PC-3 (cell line): Measurements from ENCODE around the gene LSR. TPM values are rescaled to one million over a fixed set of nuclear protein-coding genes. Genes with fewer than 3 reads are reported as not detected.

Experiments
- ATAC-seq: fragments of 200-7000 bp; cut with Tn5 transposase; 2 replicates; pipeline ENCODE4 v1.9.1; 2020; ENCODE audit warnings: mild to moderate bottlenecking, moderate library complexity
- BruUV-seq: library from RNA; stranded (reverse); fragments of 400-500 nt; replicated peaks from 2 replicates; lab custom pipeline; 2021; lab: Mats Ljungman, UMichigan
- CTCF ChIA-PET: fragments of 300-600 bp; sonication (Branson Sonifier 250); formaldehyde crosslinking; loops from one replicate; lab custom pipeline; 2022; ENCODE audit warnings: antibody characterized with exemption; lab: Charles Lee
- POLR2A ChIA-PET: fragments of 300-600 bp; sonication (Branson Sonifier 250); formaldehyde crosslinking; loops from one replicate; lab custom pipeline; 2022; ENCODE audit warnings: antibody characterized with exemption; ENCODE audit not compliant: unreplicated experiment; lab: Charles Lee
- DNase-seq: peaks from one replicate; pipeline ENCODE4 v3.0.0-alpha.2; 2015
- H2AFZ ChIP-seq: fragments of 300-600 bp; sonication (generic); 2 replicates; pipeline ENCODE4 v1.6.0; 2016; ENCODE audit warnings: antibody characterized with exemption, low read length
- H3F3A ChIP-seq: fragments of 300-600 bp; sonication (generic); one replicate; pipeline ENCODE4 v1.6.0; 2017; ENCODE audit warnings: antibody characterized with exemption, low read length, control low read depth, mild to moderate bottlenecking; ENCODE audit not compliant: unreplicated experiment
- H3K27ac ChIP-seq: fragments of 300-600 bp; sonication (generic); 2 replicates; pipeline ENCODE4 v1.5.1; 2016; ENCODE audit warnings: mild to moderate bottlenecking, low read length
- H3K27me3 ChIP-seq: fragments of 300-600 bp; sonication (generic); 2 replicates; pipeline ENCODE4 v1.6.1; 2016; ENCODE audit warnings: low read length, mixed read lengths
- H3K36me3 ChIP-seq: fragments of 300-600 bp; sonication (generic); 2 replicates; pipeline ENCODE4 v1.6.1; 2016; ENCODE audit warnings: low read depth, mixed run types, low read length, mixed read lengths
- H3K4me1 ChIP-seq: fragments of 300-600 bp; sonication (generic); 2 replicates; pipeline ENCODE4 v1.5.1; 2016; ENCODE audit warnings: low read length; ENCODE audit not compliant: insufficient read depth
- H3K4me2 ChIP-seq: fragments of 300-600 bp; sonication (generic); 2 replicates; pipeline ENCODE4 v1.6.0; 2016; ENCODE audit warnings: low read length
- H3K4me3 ChIP-seq: fragments of 300-600 bp; sonication (generic); 2 replicates; pipeline ENCODE4 v1.5.1; 2016; ENCODE audit warnings: mild to moderate bottlenecking, low read length, mixed read lengths
- H3K79me2 ChIP-seq: fragments of 300-600 bp; sonication (generic); 2 replicates; pipeline ENCODE4 v1.6.1; 2017; ENCODE audit warnings: low read length, mixed read lengths
- H3K9ac ChIP-seq: fragments of 300-600 bp; sonication (generic); 2 replicates; pipeline ENCODE4 v1.6.0; 2016; ENCODE audit warnings: mild to moderate bottlenecking, low read length
- H3K9me2 ChIP-seq: fragments of 300-600 bp; sonication (generic); replicated peaks from 2 replicates; pipeline ENCODE4 v1.6.1; 2016; ENCODE audit warnings: mixed run types, low read length, mixed read lengths
- H3K9me3 ChIP-seq: fragments of 300-600 bp; sonication (generic); 2 replicates; pipeline ENCODE4 v1.6.1; 2016; ENCODE audit warnings: low read length, mixed read lengths
- H4K20me1 ChIP-seq: fragments of 300-600 bp; sonication (generic); 2 replicates; pipeline ENCODE4 v1.6.1; 2016; ENCODE audit warnings: low read length, mixed read lengths
- EZH2 ChIP-seq: fragments of 300-600 bp; sonication (generic); IDR thresholded peaks from one replicate; pipeline ENCODE4 v1.6.1; 2017; ENCODE audit warnings: antibody characterized with exemption, mild to moderate bottlenecking, low read length; ENCODE audit not compliant: unreplicated experiment
- EZH2phosphoT487 ChIP-seq: fragments of 300-600 bp; sonication (generic); IDR thresholded peaks from 2 replicates; pipeline ENCODE4 v1.6.1; 2018; ENCODE audit warnings: mild to moderate bottlenecking, antibody characterized with exemption, low read length, borderline replicate concordance
- intact Hi-C: fragments of 100-400 bp; cut with micrococcal nuclease; formaldehyde crosslinking; loops from 2 replicates; pipeline ENCODE4 v1.9.0; 2023
- total RNA-seq: library from RNA; depleted of rRNA; stranded (reverse); fragments of >200 nt; gene quantifications from 2 replicates; pipeline ENCODE4 v1.2.3, GENCODE V29; 2014
- TF ChIP-seq, protein P1 (sequence below): fragments of 300-600 bp; sonication (generic); conservative IDR thresholded peaks from 2 replicates; pipeline ENCODE4 v1.5.1; 2017; ENCODE audit warnings: antibody characterized with exemption, low read depth, mild to moderate bottlenecking, low read length

LSR gene
- total RNA-seq, 1 experiment from 2014 or later: 91.0 TPM

GRCh38 chr19:35214766-35215422 lies 33.9 kb upstream of the LSR start:
- Histone ChIP-seq H3K4me3 (no peak overlapping the region), H3K27me3 (no peaks in the 10 kb centered on the region), H4K20me1 (no peaks in the 10 kb centered on the region), H3K27ac (no peak overlapping the region), H3F3A (no peaks in the 10 kb centered on the region), H3K9ac (no peak overlapping the region), H2AFZ (no peak overlapping the region), H3K9me2 (no peaks in the 10 kb centered on the region), H3K79me2 (no peaks in the 10 kb centered on the region), H3K4me1 (peaks cover 11% of the 10 kb centered on the region), H3K4me2 (no peak overlapping the region), H3K9me3 (no peaks in the 10 kb centered on the region), H3K36me3 (no peaks in the 10 kb centered on the region)
- no peak for TF ChIP-seq EZH2phosphoT487
- TF ChIP-seq, protein P1, sequence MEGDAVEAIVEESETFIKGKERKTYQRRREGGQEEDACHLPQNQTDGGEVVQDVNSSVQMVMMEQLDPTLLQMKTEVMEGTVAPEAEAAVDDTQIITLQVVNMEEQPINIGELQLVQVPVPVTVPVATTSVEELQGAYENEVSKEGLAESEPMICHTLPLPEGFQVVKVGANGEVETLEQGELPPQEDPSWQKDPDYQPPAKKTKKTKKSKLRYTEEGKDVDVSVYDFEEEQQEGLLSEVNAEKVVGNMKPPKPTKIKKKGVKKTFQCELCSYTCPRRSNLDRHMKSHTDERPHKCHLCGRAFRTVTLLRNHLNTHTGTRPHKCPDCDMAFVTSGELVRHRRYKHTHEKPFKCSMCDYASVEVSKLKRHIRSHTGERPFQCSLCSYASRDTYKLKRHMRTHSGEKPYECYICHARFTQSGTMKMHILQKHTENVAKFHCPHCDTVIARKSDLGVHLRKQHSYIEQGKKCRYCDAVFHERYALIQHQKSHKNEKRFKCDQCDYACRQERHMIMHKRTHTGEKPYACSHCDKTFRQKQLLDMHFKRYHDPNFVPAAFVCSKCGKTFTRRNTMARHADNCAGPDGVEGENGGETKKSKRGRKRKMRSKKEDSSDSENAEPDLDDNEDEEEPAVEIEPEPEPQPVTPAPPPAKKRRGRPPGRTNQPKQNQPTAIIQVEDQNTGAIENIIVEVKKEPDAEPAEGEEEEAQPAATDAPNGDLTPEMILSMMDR: no peak
- TF ChIP-seq EZH2: no peak
- no peak for DNase-seq
- ATAC-seq: no peak
- intact Hi-C loops: no loop called here
- ChIA-PET POLR2A (no interaction called here), CTCF (no interaction called here)
- no TSS peak for BruUV-seq

DNA sequence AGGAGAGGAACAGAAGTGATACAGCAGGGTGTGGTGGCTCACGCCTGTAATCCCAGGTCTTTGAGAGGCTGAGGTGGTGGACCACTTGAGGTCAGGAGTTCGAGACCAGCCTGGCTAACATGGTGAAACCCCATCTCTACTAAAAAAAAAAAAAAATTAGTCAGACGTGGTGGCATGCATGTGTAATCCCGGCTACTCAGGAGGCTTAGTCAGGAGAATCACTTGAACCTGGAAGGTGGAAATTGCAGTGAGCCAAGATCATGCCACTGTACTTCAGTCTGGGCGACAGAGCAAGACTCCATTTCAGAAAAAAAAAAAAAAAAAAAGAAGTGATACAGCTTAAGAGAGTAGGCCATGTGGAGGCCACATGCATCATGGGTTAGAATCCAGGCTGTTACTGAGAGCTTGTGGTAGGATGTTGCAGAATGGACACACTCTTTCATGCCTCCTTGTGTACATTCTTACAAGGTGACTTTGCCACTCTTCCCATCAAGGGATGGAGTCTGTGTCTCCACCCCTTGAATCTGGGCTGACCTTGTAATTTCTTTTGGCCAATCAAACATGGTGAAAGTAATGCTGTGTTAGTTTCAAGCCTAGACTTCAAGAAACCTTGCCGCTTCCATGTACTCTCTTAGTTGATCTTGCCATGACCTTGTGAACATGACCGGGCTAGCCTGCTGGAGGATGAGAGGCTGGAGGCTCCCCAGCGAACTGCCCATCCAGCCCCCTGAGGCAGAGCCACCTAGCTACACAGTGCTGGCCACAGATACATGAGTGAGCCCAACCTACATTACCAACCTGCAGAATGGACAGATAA lies 32.6 kb upstream of the LSR start:
- DNase-seq (no peak), ATAC-seq (no peak)
- Histone ChIP-seq H3K27ac (no peak overlapping the region), H3K4me2 (no peak overlapping the region), H3K4me1 (peaks cover 11% of the 10 kb centered on the region), H3F3A (no peaks in the 10 kb centered on the region), H3K36me3 (no peaks in the 10 kb centered on the region), H2AFZ (no peak overlapping the region), H3K9ac (no peak overlapping the region), H3K9me2 (no peaks in the 10 kb centered on the region), H3K9me3 (no peaks in the 10 kb centered on the region), H3K79me2 (no peaks in the 10 kb centered on the region), H3K4me3 (no peak overlapping the region), H4K20me1 (no peaks in the 10 kb centered on the region), H3K27me3 (no peaks in the 10 kb centered on the region)
- intact Hi-C loops: no loop called here
- CTCF ChIA-PET: no interaction called here
- TF ChIP-seq EZH2 (no peak), EZH2phosphoT487 (no peak)
- TF ChIP-seq, protein P1: no peak
- POLR2A ChIA-PET: no interaction called here
- no TSS peak for BruUV-seq
